CD1c-positive myeloid dendritic cell (primary cell): ENCODE measurements around the gene PPA2.
"Not testable (repeated sequence)": the region's sequence is repeated elsewhere in the genome, so short reads cannot be mapped to it uniquely, and the experiment has no call there.

Experiments
- DNase-seq: peaks from one replicate; pipeline ENCODE4 v3.0.0-alpha.2; 2016; ENCODE audit errors: extremely low spot score

The PPA2 gene

DNA sequence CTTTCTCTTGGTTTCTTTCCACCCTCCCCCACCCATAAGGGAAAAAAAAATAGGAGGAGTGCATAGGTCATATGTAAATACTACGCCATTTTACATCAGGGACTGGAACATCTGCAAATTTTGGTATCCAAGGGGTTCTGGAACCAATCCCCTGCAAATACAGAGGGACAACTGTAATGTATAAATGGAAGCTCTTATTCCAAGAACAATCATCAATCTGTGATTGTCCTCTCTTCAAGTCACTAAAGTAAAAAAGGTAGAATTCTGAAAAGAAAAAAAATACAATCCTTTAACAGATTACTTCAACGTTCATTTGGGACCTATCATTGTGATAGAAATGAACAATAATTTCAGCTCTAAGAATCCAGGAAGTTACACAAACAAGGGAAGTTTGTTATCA, 13.6 kb downstream of the PPA2 start:
- DNase-seq: peak; percentile 34

DNA sequence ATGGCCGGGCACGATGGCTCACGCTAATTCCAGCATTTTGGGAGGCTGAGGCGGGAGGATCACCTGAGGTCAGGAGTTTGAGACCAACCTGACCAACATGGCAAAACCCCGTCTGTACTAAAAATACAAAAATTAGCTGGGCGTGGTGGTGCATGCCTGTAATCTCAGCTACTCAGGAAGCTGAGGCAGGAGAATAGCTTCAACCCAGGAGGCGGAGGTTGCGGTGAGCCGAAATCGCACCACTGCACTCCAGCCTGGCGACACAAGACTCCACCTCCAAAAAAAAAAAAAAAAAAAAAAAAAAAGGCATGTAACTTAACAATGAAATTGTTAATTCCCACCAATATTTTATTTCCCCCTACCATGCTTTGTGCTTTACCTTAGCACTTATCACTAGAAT, 15.3 kb downstream of the PPA2 start:
- not testable (repeated sequence) for DNase-seq

GRCh38 chr4:105458001-105458400, 15.9 kb downstream of the PPA2 start:
- no peak for DNase-seq

GRCh38 chr4:105455998-105456397, 17.9 kb downstream of the PPA2 start:
- DNase-seq: no peak

DNA sequence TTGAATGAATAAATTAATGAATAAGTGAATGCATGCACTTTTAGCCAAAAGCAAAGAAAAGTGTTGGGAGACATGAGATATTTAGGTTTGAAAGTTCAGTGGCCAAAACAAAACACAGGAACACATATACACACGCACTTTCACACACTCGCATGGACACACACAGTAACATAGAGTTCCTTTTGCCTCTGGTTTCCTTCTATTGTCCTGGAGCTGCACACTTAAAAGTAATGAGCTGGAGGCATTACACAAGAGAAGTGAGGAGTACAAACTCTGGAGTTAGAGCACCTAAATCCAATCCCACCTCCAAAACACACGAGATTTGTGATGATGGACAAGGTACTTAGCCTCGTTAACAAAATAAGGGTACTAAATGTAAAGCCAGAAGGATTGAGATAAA, 18.7 kb downstream of the PPA2 start:
- DNase-seq: no peak

DNA sequence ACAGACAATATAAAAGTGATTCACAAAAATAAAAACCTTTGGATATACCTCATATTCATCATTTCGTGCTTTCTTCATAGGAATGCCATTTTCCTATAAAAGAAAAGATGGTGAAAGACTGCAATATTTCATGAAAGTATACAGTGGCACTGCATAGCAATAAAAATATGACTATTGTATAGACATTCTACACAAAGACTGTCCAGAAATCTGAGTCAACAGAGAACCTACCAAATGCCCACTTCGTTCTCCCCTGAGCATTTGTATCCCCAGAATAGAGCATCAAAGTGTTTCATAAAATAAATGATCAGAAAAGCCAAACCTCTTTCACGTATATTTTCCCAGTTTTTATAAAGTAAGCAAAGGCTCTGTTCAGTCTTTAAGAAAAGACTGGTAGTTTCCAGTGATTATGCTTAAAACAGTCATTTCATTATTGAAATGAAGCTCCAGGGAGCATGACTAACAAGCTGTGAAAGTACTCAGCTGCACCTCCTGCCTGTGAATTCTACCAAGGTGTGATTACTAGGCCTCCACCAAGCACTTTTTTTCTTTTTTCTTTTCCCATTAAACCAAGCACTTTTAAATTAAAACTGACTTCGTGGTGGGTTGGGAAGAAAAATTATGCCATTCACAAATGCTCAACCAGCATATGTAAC, 20.2 kb downstream of the PPA2 start:
- no peak for DNase-seq

DNA sequence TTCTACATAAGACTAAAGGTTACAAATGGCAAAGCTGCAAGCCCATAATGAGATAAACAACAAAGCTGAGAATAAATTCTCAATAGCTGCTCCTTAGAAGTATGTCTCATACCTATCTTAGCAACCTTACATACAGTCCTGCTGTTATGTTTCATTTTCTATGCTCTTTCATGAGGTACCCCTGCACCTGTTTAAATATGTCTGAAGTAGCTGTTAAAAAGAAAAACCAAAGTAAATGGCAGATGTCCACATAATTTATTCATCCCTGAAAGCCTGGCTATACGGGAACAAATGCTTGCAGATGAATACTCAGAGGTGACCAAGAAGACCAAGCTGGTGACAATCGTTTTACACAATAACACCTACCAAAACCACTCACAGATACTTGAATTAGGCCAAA, 22.5 kb downstream of the PPA2 start:
- DNase-seq: no peak

DNA sequence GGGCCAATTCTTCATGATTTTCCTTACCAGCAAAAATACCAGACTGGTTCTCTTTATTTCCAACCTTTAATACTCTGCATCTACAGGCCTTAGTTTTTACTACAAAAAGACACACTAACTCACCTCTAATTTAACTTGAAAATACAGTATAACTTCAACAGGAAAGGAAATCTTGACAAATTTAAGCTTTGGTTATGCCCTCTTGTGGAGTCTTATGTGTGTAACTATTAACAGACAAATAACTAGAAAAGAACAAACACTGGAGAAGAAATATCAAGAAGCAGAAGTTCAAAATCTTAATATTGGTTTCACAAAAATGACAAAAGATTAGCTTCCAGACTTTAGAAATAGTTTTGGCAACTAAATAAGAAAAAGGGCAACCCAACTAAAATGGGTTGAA, 33.0 kb downstream of the PPA2 start:
- no peak for DNase-seq

GRCh38 chr4:105437637-105438036, 36.2 kb downstream of the PPA2 start:
- DNase-seq: no peak

DNA sequence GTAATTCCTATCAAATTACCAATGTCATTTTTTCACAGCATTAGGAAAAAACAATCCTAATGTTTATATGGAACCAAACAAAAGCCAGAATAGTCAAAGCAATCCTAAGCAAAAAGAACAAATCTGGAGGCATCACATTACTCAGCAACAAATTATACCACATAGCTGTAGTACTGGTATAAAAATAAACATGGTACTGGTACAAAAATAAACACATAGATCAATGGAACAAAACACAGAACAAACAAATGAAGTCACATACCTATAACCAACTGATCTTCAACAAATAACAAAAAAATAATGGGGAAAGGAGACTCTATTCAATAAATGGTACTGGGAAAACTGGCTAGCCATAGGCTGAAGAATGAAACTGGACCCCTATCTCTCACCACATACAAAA, 37.4 kb downstream of the PPA2 start:
- DNase-seq: no peak

GRCh38 chr4:105434940-105435339, 38.9 kb downstream of the PPA2 start:
- DNase-seq: no peak

- no peak for DNase-seq
Observed at GRCh38 chr4:105433421-105433820, 40.4 kb downstream of the PPA2 start.

DNA sequence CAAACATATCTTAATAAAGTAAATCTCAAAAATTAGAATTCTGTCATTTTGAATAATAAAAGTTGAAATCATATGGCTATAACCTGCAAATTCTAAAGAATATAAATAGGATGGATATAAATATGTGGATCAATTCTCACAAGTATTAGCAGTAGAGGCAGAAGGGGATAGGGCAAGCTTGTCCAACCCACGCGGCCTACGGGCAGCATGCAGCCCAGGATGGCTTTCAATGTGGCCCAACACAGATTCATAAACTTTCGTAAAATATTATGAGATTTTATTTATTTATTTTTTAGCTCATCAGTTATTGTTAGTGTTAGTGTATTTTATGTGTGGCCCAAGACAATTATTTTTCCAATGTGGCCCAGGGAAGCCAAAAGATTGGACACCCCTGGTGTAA, 41.4 kb downstream of the PPA2 start:
- no peak for DNase-seq

DNA sequence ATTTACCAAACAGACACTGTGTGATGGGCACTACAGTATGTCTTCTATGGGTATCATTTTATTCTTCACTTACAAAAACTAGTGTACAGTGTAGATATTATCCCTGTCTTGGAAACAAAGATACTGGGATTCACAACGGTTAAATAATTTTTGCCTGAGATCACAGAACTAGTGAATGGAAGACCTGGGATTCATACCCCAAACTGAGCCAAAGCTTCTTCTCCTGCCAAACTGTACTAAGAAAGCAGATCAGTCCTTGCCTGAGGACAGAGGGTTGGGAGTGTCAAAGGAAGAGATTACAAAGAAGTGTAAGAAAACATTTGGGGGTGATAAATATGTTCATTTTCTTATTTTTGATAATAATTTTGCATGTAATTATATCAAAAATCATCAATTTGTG, 43.1 kb downstream of the PPA2 start:
- DNase-seq: no peak

DNA sequence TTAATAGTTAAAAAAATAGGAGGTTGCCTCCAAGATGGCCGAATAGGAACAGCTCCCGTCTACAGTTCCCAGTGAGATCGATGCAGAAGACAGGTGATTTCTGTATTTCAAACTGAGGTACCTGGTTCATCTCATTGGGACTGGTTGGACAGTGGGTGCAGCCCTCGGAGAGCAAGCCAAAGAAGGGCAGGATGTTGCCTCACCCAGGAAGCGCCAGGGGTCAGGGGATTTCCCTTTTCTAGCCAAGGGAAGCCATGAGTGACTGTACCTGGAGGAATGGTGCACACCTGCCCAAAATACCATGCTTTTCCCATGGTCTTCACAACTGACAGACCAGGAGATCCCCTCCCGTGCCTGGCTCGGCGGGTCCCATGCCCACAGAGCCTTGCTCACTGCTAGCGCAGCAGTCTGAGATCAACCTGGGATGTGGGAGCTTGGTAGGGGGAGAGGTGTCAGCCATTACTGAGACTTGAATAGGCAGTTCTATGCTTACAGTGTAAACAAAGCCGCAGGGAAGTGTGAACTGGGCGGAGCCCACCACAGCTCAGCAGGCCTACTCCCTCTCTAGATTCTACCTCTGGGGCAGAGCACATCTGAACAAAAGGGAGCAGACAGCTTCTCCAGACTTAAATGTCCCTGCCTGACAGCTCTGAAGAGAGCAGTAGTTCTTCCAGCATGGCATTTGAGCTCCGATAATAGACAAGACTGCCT, 47.5 kb downstream of the PPA2 start:
- DNase-seq: no peak

DNA sequence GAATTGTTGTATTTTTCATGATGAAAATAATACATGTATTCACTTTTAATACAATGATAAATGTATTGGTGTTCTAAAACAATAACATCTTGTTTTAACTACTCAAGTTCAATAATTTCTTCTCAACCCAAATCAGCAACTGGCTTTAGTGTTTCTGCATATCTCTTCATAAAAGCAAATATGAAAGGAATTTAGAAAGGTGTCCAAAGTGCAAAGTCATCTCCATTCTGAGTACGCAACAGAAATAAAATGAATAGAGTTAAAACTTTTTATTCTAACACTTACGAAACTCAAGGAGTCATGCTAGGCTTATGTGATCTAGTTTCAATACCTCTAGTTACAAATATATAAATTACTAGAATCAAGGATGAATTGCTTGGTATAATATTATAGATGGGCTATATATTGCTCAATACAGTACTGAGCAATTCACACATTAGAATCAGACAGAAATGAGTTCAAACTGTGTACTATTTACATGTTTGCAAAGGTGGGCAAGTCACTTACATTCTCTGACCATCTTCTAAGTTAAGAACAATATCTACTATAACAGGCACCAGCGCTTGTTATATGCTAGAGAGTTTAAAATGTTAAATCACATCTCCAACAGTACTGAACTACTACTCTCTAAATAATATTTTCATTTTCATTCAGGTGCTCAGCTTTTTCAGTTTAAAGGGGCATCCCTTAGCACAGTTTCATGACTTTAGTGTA, 51.5 kb downstream of the PPA2 start:
- no peak for DNase-seq

- DNase-seq: no peak
Observed at GRCh38 chr4:105417624-105418023, 56.2 kb downstream of the PPA2 start.

DNA sequence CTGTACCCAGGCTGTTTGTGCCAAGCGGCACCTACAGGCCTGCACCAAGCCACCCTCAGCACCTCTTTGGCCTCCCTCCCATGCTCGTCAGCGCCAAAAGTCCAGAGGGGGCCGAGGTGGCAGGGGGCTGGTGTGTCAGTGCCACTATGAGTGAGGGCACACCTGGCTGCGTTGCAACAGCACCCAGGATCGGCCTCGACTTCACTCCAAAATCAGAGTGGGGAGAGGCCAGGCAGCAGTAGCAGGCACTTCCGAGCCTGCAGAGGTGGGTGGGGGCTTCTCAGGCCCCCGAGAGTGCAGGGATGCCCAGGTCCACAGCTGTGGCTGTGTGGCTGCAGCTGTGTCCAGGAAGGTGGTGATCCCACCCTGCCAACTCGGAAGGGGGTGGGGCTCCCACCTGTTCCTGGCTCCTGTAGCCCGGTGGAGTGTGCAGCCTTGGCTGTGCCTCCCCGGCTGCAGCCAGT, 58.5 kb downstream of the PPA2 start:
- no peak for DNase-seq

DNA sequence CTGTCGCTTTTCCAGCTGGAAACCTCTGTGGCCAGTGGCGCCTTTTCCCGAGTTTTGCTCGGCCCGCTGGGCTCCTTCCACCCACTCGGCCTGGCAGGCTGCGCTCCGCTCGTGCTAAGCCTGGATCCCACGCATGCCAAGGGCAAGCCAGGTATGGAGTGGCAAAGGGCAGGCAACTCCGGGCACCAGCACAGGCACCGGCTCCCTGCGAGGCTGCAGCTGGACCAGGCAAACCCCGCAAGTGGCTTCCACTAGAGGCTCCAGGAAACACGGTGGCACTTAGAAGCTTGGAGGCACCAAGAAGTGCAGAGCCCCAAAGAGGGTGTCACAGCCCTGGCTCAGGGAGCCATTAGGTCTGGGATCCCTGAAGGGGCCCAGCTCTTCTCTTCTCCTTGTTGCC, 59.5 kb downstream of the PPA2 start:
- DNase-seq: no peak

GRCh38 chr4:105409135-105409534, 64.7 kb downstream of the PPA2 start:
- not testable (repeated sequence) for DNase-seq

- DNase-seq: no peak
Observed at GRCh38 chr4:105400901-105401677, 72.8 kb downstream of the PPA2 start.

DNA sequence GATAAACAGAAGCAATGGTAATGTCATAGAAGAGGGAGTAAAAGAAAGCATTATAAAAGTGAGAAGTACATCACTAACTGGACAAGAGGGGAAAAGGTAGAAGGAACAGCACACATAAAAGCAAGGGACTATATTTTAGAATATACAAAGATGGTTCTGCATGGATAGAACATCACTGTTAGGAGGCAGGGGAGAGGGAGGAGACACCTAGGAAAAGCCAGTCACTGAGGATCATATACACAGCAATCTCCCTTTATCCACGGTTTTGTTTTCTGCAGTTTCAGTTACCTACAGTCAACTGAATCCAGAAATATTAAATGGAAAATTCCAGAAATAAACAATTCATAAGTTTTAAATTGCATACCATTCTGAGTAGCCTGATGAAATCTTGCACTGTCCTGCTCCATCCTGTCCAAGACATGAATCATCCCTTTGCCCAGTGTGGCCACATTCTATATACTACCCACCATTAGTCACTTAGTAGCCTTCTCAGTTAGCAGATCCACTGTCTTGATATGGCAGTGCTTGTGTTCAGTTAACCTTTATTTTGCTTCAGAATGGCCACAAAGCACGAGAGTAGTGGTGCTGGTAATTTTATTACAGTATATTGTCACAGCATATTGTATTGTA, 74.2 kb downstream of the PPA2 start:
- no peak for DNase-seq
